Cerebellar nuclear complex (tissue), 1 donor: ENCODE data around the gene AUTS2.
A peak's percentile ranks its signal among the peaks of the same experiment; 100 is the strongest.

ENCODE experiments used
- DNase-seq, 2 experiments: peaks; one replicate each; lab custom pipeline; 2025; lab: John Stamatoyannopoulos, UW

The AUTS2 gene

DNA sequence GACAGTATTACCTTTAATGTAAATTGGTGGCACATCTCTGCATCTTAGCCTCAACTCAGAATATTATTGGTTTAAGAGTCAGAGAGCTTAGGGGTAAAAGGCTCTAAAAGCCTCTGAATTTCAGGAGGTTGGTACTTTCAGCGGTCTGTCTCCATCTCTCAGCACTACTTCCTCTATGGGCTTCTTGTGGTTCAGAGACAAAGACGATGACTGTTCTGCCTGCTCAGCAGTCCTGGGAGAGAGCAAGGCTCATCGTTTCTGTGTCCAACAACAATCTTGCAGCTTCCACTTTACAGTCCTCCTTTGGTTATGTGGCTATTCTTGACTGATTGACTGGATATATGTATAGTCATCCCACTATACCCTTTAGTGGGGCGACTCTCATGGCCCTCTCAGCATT lies 394.7 kb downstream of the AUTS2 start:
- no peak for DNase-seq

DNA sequence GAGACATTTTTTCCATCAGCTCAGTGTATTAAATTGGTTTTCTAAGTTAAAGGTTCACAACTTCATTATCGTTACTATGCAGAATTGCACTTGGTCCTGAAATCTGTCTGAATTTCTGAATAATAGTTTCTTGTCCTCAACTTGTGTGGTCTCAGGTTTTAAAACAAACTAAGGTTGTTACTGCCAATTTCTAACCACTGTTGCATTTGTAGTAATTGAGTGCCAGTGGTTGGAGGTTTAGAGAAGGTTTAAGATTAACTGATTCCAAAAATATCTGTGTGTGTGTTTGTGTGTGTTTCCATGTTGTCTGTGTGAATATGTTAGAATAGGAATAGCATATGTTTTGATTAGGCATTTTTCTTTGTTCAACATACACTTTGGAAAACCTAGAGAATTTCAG lies 395.9 kb downstream of the AUTS2 start:
- DNase-seq = no peak

DNA sequence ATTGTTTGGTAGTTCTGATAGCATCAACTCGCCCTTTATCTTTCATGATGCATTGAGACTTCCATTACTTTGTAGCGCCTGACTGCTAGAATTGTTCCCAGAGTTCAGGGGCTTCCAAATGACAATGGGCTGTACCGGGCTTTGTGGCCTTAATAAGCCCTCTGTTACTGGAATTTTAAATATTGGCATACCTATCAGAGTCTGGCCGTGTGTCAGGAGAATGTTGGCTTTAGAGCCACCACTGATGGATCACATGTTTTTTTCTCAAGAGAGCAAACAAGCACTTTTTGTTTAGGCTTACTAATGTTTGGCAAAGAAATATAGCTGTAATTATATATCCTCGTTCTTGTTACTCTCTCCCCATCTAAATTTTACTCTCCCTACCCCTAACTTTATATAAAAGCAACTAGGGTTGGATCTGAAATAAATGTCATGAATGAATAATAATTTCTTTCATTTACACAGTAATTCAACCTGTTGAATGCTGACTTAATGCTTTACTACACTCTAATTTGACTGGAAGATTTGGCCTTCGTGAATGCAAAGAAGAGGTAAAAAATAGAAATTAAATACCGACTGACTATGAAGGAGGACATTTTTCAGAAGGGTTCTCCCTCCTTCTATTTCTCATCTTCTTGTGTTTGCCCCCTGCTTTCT lies 396.7 kb downstream of the AUTS2 start:
- DNase-seq = no peak

DNA sequence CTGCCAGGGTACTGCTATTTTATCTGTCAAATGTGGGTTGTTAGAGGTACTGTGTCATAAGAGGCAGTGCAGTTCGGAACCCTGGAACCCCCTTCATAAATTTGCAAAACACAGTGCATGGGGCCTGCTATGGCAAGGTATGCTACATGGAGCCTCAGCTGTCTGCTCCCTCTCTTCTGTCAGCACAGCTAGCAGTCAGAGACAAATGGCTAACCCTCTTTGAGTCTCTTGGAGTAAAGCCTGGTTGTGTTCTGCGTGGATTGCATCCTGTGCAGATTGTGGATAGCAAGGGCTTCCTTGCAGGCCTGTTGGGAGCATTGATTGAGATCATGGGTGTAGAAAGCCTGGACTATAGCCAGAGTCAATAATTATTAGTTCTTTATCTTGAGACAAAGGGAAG lies 397.8 kb downstream of the AUTS2 start:
- DNase-seq = no peak

DNA sequence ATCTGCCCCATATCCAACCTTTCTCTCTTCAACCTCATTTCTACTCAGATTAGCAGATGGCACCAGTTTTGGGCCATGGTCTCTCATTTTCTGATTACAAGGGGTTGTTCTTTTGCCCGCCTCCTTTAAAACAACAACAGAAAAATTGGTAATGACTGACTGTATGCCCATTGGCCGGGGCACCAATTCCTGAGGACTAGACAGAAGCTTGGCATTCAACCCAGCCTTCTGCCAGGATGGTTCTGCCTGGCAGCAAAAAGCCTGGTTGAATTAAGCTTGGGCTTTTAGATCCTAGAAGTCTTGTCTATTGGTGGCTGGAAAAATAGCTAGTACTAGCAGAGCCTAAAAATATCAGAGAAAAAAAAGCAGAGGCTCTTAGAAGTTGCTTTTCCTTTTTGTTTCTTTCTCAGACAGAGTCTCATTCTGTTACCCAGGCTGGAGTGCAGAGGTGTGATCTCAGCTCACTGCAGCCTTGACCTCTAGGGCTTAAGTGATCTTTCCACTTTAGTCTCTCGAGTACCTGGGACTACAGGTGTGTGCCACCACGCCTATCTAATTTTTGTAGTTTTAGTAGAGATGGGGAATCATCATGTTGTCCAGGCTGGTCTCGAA lies 402.6 kb downstream of the AUTS2 start:
- peak; percentile 65 to 66 for DNase-seq

DNA sequence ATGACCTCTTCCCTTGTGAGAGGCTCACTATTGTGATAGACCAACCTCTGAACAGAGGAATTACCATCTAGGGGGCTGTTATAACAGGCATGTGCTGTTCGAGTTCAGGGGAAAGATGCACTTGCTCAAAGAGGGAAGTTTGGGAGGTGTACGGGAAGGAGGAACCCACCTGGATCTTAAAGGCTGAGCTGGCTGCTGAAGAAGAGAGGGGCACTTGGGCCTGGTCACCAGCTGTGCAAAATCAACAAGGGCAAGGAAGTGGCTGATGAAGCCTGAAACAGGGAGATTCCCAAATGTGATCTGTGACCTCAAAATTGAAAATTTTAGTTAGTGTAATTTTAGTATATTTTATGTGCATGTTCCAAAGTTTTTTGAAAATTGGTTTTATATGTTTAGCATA lies 407.2 kb downstream of the AUTS2 start:
- DNase-seq = no peak

DNA sequence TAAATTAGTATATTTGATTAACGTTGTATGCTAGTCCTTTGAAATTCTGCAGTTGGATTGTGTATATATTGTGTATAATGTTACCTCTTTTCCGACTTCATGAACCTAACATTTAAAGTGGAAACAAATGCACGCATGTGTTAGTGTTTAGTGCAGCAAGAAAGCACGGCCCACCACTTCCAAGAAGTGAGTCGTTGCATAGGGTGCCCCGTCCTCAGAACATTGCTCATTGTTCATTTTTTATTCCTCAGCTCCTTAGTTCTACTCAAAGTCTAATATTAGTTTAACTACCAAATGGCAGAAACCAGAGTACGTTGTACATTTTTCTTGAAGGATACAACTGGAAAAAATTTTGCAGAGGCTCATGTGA lies 407.6 kb downstream of the AUTS2 start:
- no peak for DNase-seq

DNA sequence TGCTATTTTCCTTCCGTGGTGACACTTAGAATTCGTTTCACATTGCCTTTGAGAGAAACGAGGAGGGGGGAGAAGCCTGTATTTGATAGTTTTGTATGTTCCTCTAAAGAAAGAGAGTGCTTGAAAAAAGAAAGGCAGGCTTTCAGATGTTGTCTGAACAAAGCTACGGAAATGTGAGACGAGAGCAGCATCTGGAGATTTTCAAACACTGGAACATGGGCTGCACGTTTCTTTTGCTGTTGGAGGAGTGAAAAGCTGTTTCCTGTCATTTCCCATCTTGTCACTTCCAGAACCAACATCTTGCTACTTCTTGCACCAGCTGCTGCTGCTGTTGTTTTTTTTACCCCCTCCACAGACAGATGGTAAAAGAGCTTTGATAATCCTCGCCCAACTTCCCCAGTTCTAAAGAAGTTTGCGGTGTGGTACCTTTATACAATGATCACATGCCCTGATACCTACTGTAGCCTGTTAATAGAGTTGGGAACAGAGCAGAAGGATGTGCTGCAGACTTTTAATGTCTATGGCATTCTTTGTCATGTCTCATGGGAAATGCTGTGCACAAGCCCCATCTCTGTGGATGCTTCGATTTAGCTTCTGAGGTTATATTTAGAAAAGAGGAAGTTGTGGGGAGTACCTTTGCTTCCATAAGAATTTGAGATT lies 408.1 kb downstream of the AUTS2 start:
- DNase-seq = no peak

DNA sequence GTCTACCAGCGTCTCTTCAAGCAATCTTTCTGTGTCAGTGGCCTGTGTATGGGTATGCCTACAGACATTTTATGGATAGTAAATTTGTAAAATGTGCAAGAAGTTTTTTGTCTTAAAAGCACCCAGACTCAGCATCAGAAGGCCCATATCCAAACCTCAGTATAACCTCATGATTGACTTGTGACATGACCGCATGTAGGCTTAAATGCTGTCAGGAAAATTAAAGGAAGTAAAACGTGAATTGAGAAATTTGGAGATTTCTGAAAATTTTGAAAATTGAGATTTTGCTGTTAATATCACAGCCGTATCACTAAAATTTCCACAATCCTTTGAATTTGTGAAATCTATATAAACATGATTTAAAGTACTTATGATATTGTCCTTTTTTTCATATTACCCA lies 410.2 kb downstream of the AUTS2 start:
- no peak for DNase-seq

DNA sequence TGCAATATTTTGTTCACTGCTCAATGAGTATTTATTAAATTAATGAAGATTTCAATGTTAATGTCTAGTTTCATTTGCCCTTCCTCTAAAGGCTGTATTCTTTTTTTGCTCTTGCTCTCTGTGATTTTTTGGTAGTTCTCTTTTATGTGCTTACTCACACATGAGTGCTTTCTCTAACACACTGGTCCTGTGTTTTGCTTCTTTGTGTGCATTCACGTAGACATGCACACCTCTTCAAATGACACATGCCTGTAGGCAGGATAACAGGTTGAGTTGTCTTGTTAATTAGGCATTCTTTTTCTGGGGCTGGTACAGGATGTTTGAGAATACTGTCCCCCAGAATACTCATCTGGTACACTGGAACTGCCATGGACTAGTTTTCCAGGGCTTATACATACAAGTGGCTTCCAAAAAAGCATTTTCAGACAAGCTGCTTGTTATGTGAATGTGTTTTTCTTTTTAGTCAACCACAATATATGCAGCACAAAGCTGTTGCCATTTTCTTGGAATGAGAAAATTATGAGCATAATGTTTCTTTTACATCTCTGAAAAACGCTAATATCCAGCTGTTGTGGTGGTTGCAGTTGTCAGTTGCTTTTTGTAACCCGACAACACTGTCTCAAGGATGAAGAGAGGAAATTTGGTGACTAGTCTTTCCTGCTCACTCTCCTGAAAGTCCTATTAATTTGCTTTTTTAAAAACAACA lies 416.4 kb downstream of the AUTS2 start:
- DNase-seq = no peak

DNA sequence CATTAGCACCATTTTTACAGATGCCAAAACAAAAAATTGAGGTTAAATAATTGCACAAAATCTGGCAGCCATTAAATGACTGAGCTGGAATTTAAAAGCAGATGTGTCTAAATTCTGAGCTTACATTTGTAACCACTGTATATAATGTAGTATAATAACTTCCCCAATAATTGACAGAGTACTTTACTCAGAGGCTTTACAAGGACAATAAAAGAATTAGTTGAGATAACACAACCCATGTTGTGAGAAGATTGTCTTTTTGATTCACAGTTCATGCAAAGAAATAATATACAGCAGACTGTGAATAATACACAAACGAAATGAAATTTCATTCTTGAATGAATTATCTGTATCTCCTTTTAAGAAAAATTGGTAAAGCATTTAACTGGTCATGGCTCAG lies 417.1 kb downstream of the AUTS2 start:
- no peak for DNase-seq

DNA sequence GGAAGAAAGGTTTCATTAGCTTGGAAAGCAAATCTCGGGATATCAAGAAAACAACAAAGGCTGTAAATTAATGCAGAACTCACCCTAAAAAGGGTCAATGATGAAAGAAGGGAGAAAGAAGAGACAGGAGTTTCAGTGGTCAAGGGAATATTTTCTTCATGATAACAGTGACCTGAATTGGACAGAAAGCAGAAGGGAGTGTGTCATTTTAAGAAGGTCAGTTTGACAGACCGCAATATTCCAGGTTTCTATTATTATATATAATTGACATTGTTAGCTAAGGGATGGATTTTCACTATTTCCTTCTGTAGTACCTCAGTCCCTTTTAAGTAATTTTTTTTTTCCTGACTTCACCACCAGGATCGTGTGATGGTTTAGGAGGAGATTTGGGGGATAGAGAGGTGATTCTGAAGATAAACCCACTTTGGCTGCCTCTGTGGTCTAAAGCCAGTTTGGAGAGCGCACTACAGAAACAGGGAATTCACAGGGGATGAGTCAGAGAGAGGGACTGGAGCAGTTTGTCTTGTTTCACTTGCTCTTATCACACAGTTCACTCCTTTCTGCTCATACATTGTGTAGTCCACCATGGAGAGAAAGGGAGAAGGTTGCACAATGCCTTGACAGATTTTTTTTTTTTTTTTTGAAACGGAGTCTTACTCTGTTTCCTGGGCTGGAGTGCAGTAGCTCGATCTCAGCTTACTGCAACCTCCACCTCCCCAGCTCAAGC lies 417.9 kb downstream of the AUTS2 start:
- DNase-seq = no peak

DNA sequence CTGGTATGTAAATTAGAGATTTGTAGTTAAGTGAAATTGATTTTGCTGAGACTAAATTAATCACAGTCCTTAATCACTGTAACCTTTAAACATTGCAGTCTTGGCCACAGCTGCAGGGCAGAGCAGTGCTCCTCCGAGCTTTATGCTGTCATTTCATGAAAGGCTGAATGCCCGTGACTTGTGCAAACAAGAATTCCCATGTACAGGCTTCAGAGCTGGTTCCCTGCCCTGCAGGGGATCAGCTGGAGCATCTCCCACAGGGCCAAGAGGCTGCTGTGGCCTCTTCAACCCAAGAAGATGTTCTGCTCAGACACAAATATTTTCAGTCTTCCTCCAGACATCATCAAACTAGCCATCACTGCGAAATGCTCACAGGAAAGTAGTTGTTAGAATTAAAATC lies 419.1 kb downstream of the AUTS2 start:
- DNase-seq = no peak

DNA sequence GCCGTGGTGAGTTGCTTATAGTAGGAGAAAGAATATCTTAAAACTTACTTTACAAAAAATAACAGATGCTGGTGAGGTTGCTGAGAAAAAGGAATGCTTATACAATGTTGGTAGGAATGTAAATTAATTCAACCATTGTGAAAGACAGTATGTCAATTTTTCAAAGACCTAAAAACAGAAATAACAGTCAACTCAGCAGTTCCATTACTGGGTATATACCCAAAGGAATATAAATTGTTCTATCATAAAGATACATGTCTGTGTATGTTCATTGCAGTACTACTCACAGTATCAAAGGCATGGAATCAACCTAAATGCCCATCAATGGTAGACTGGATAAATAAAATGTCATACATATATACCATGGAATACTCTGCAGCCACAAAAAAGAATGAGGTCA lies 420.4 kb downstream of the AUTS2 start:
- DNase-seq = no peak

DNA sequence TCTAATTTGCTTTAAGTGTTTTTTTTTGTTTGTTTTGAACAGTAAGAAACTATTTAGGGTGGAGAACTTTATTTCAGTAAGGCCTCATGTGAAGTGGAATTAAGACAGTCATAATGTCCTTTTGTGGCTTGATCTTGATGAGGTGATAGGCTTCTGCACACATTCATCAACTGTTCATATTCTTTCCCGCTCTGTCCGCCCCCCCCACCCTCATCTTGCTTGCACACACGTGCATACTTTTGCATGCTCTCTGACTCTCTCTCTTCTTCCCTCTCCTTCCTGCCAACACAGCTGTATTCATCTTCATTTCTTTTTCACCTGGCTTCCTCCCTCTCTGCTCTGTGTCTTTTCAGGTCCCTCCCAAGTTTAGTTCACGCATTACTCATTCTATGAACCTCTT lies 429.6 kb downstream of the AUTS2 start:
- DNase-seq = no peak

DNA sequence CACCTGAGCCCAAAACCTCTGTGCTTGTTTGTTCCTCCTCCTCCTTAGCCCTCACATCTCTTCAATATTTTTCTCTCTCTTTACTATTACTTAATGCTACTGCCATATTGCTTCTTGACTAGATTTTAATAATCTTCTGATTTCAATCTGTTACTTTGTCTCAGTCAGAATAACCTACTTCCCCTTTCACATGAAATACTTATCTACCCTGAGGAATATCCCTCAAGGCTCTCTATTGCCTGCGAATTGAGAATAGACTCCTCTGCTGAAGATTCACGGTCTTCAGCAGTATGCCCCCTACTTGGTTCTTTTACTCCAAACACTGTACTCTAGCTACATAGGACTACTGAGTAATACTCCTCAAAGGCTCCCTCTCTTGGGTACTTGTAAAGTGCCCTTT lies 430.3 kb downstream of the AUTS2 start:
- DNase-seq = no peak

DNA sequence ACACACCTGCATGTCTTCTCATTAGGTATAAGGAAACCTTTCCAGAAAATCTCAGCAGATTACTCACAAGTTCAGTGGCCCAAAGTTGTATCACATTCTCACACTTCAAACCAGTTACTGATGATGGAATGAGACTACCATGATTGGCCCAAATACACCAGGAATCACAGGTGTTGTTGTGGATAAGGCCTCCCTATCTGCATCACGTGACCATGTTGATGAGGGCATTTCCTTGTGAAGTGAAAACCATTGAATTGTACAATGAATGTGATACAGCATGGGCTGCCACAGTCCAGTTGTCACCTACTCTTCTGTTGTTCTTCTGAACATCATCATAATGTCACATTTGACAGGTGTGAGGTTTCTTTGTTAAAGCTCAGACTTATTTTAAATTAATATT lies 431.7 kb downstream of the AUTS2 start:
- DNase-seq = no peak

DNA sequence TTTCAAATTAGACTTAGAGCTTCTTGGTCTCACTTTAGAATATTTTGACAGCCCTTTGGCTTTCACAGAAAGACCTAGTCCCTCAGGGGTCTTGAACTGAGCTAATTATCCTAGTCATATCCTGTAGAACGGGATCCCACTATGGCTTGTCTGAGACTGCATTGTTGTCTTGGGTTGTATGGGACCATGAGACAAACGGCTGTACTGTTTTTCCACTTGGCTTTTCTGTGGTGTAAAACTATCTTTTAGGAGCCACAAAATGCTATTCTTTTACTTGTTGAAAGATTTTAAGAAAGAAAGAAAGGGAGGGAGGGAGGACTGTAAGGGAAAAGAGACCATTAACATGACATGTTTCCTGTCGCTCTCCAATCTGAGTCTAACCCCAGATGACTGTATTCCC lies 432.5 kb downstream of the AUTS2 start:
- DNase-seq = no peak

DNA sequence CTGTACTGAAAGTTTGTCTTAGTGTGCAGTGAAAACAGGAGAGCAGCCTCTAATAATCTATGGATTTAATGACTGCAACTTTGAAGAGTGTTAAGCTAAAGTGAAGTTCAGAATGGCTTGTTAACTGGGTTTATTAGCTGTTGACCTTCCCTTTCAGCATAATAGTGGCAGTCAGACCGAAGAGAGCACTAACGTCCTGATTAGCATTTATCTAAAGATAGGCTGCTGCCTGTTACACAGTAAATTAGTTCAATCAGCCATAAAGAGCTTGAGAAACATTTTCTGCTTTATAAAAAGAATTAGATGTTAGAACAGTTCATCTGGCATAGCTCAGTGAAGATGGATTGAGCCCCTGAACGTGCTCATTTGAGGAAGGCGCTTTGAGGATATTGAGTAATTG lies 433.0 kb downstream of the AUTS2 start:
- no peak for DNase-seq

DNA sequence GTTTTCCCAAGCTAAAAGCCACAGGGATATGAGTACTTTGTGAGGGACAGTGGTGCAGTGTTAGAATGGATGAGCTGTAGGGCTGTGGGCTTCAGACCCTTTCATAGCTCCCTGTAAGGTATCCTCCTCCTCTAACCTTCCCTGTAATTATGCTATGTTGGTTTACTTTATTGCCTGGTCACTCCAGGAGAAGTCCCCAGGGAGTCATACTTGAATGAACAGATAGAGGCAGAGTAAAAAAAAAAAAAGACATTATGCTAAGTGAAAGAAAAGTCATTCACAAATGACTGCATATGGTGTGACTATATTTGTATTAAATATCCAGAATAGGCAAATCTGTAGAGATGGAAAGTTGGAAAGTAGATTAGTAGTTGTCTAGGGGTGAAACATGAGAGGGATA lies 434.4 kb downstream of the AUTS2 start:
- DNase-seq = no peak

DNA sequence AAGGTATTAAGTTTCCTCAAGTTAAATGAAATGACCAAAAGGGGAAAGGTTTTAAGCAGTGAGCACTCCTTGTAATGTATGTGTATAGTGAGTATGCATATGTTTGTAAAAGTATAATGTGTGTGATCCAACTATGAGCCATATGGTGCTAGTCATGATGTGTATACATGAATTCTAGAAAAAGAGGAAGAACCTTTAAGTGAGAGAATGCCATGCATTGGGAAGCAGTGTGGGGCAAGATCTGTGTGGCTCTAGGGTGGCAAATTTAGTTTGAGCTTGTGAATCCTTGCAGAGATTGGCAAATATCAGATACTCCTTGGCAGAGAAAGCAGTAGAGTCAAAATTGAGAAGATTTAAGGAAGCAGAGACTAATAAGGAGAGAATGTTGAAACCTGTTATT lies 435.0 kb downstream of the AUTS2 start:
- no peak for DNase-seq

DNA sequence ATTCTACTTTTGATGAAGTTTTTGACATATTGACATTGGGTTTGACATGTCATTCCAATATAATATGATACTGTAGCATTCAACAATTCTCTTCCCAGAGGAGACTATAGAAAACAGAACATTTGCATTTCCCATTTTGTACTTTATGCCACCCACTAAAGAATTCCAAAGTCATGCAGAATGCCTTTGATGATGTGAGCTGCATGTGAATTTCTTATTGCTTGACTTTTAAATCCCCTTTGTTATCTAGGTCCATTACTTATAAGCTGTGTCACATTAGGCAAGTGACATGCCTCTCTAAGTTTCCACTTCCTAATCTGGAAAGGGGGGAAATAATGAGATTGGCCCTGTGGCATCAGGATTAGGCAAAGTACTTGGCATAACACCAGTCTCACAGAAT lies 436.7 kb downstream of the AUTS2 start:
- DNase-seq = no peak

DNA sequence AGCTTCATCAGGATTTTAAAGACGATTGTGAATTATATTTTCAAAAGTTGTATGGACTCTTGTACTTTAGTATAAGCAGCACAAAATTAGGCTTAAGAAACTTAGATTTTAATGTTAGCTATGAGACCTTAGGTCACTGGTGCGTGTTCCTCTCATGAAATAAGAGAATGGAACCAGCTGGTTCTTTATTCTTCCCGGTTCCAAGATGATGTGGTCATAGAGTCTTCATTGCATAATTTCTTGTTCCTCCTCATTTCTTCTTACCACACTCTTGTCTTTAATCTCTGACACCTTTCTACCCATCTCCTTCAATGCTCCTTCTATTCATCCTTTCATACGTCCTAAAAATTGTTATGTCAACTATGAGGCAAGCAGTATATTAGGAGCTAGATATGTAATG lies 437.2 kb downstream of the AUTS2 start:
- DNase-seq = no peak
